ENCODE results near the gene RTCB.

The RTCB gene

GRCh38 chr22:32414191-32414590, 2.1 kb upstream of the RTCB start:
- TF ChIP-seq POLR2A (IDR thresholded peaks at IDR 0.05; ENCODE audit: low read depth, low read length): no peak
- TF ChIP-seq POLR2AphosphoS5 (IDR thresholded peaks at IDR 0.05; ENCODE audit: low read depth, low read length): no peak
- no peak for TF ChIP-seq TAF1 (IDR thresholded peaks at IDR 0.05; ENCODE audit: borderline replicate concordance, low read depth, low read length)

GRCh38 chr22:32413719-32414118, 1.7 kb upstream of the RTCB start:
- no peak for DNase-seq (ENCODE audit: insufficient read length)
- peak; percentile 58 for FAIRE-seq
- TF ChIP-seq POLR2AphosphoS5 (IDR thresholded peaks at IDR 0.05; ENCODE audit: low read depth, low read length) (no peak), TAF1 (IDR thresholded peaks at IDR 0.05; ENCODE audit: borderline replicate concordance, low read depth, low read length) (no peak), POLR2A (IDR thresholded peaks at IDR 0.05; ENCODE audit: low read depth, low read length) (no peak)

More at GRCh38 chr22:32414191-32414590, 2.1 kb upstream of the RTCB start:
- FAIRE-seq (no peak), DNase-seq (ENCODE audit: insufficient read length) (no peak)

GRCh38 chr22:32411402-32411801, 645 bp downstream of the RTCB start:
- DNase-seq (ENCODE audit: insufficient read length) (no peak), FAIRE-seq (no peak)
- no peak for TF ChIP-seq POLR2AphosphoS5 (IDR thresholded peaks at IDR 0.05; ENCODE audit: low read depth, low read length)
- no peak for TF ChIP-seq POLR2A (IDR thresholded peaks at IDR 0.05; ENCODE audit: low read depth, low read length)
- no peak for TF ChIP-seq TAF1 (IDR thresholded peaks at IDR 0.05; ENCODE audit: borderline replicate concordance, low read depth, low read length)

GRCh38 chr22:32410459-32410858, 1.6 kb downstream of the RTCB start:
- DNase-seq (ENCODE audit: insufficient read length): no peak
- TF ChIP-seq POLR2AphosphoS5 (IDR thresholded peaks at IDR 0.05; ENCODE audit: low read depth, low read length) (no peak), TAF1 (IDR thresholded peaks at IDR 0.05; ENCODE audit: borderline replicate concordance, low read depth, low read length) (no peak), POLR2A (IDR thresholded peaks at IDR 0.05; ENCODE audit: low read depth, low read length) (no peak)
- FAIRE-seq: no peak

GRCh38 chr22:32409977-32410376, 2.1 kb downstream of the RTCB start:
- FAIRE-seq: no peak
- TF ChIP-seq POLR2A (IDR thresholded peaks at IDR 0.05; ENCODE audit: low read depth, low read length) (no peak), POLR2AphosphoS5 (IDR thresholded peaks at IDR 0.05; ENCODE audit: low read depth, low read length) (no peak), TAF1 (IDR thresholded peaks at IDR 0.05; ENCODE audit: borderline replicate concordance, low read depth, low read length) (no peak)
- no peak for DNase-seq (ENCODE audit: insufficient read length)

- FAIRE-seq (no peak), DNase-seq (ENCODE audit: insufficient read length) (no peak)
- no peak for TF ChIP-seq TAF1 (IDR thresholded peaks at IDR 0.05; ENCODE audit: borderline replicate concordance, low read depth, low read length)
- no peak for TF ChIP-seq POLR2AphosphoS5 (IDR thresholded peaks at IDR 0.05; ENCODE audit: low read depth, low read length)
- no peak for TF ChIP-seq POLR2A (IDR thresholded peaks at IDR 0.05; ENCODE audit: low read depth, low read length)
These were observed 4.1 kb downstream of the RTCB start for GRCh38 chr22:32407936-32408335.

- FAIRE-seq (peak; percentile 81), DNase-seq (ENCODE audit: insufficient read length) (no peak)
- TF ChIP-seq TAF1 (IDR thresholded peaks at IDR 0.05; ENCODE audit: borderline replicate concordance, low read depth, low read length): no peak
- no peak for TF ChIP-seq POLR2AphosphoS5 (IDR thresholded peaks at IDR 0.05; ENCODE audit: low read depth, low read length)
- no peak for TF ChIP-seq POLR2A (IDR thresholded peaks at IDR 0.05; ENCODE audit: low read depth, low read length)
These were observed 4.7 kb downstream of the RTCB start for GRCh38 chr22:32407312-32407711.

- FAIRE-seq (no peak), DNase-seq (ENCODE audit: insufficient read length) (no peak)
- TF ChIP-seq POLR2AphosphoS5 (IDR thresholded peaks at IDR 0.05; ENCODE audit: low read depth, low read length) (no peak), TAF1 (IDR thresholded peaks at IDR 0.05; ENCODE audit: borderline replicate concordance, low read depth, low read length) (no peak), POLR2A (IDR thresholded peaks at IDR 0.05; ENCODE audit: low read depth, low read length) (no peak)
These were observed 8.0 kb downstream of the RTCB start for GRCh38 chr22:32404021-32404420.

- no peak for FAIRE-seq
These were observed 10.6 kb downstream of the RTCB start for GRCh38 chr22:32401486-32401885.

GRCh38 chr22:32396746-32397145, 15.3 kb downstream of the RTCB start:
- TF ChIP-seq TAF1 (IDR thresholded peaks at IDR 0.05; ENCODE audit: borderline replicate concordance, low read depth, low read length): no peak
- no peak for TF ChIP-seq POLR2A (IDR thresholded peaks at IDR 0.05; ENCODE audit: low read depth, low read length)
- TF ChIP-seq POLR2AphosphoS5 (IDR thresholded peaks at IDR 0.05; ENCODE audit: low read depth, low read length): no peak
- FAIRE-seq (no peak), DNase-seq (ENCODE audit: insufficient read length) (no peak)

More at GRCh38 chr22:32401486-32401885, 10.6 kb downstream of the RTCB start:
- DNase-seq (ENCODE audit: insufficient read length): no peak
- TF ChIP-seq POLR2A (IDR thresholded peaks at IDR 0.05; ENCODE audit: low read depth, low read length): no peak
- TF ChIP-seq POLR2AphosphoS5 (IDR thresholded peaks at IDR 0.05; ENCODE audit: low read depth, low read length): no peak
- TF ChIP-seq TAF1 (IDR thresholded peaks at IDR 0.05; ENCODE audit: borderline replicate concordance, low read depth, low read length): no peak

- DNase-seq (ENCODE audit: insufficient read length) (no peak), FAIRE-seq (no peak)
- TF ChIP-seq TAF1 (IDR thresholded peaks at IDR 0.05; ENCODE audit: borderline replicate concordance, low read depth, low read length): no peak
These were observed 15.8 kb downstream of the RTCB start for GRCh38 chr22:32396255-32396654.

- TF ChIP-seq POLR2AphosphoS5 (IDR thresholded peaks at IDR 0.05; ENCODE audit: low read depth, low read length) (no peak), POLR2A (IDR thresholded peaks at IDR 0.05; ENCODE audit: low read depth, low read length) (no peak), TAF1 (IDR thresholded peaks at IDR 0.05; ENCODE audit: borderline replicate concordance, low read depth, low read length) (no peak)
- no peak for FAIRE-seq
- no peak for DNase-seq (ENCODE audit: insufficient read length)
These were observed 16.9 kb downstream of the RTCB start for GRCh38 chr22:32395107-32395506.

GRCh38 chr22:32389685-32390084, 22.4 kb downstream of the RTCB start:
- TF ChIP-seq POLR2AphosphoS5 (IDR thresholded peaks at IDR 0.05; ENCODE audit: low read depth, low read length): no peak
- TF ChIP-seq POLR2A (IDR thresholded peaks at IDR 0.05; ENCODE audit: low read depth, low read length): no peak
- TF ChIP-seq TAF1 (IDR thresholded peaks at IDR 0.05; ENCODE audit: borderline replicate concordance, low read depth, low read length): no peak
- FAIRE-seq: no peak
- DNase-seq (ENCODE audit: insufficient read length): no peak
